Endothelial cell of umbilical vein (primary cell): Measurements from ENCODE around the gene TBC1D17. TPM values are rescaled to one million over a fixed set of nuclear protein-coding genes. Genes with fewer than 3 reads are reported as not detected.

Experiments
- BruUV-seq: library from RNA; stranded (reverse); fragments of 400-500 nt; replicated peaks from 2 replicates; lab custom pipeline; 2021; lab: Mats Ljungman, UMichigan
- CTCF ChIA-PET: fragments of 300-600, 350-600 bp; sonication (Branson Sonifier 250); formaldehyde crosslinking; loops from one replicate; lab custom pipeline; 2021; ENCODE audit warnings: antibody characterized with exemption, inconsistent platforms; lab: Charles Lee
- POLR2A ChIA-PET: fragments of 300-600, 350-600 bp; sonication (Branson Sonifier 250); formaldehyde crosslinking; loops from one replicate; lab custom pipeline; 2021; ENCODE audit warnings: antibody characterized with exemption, inconsistent platforms; lab: Charles Lee
- DNase-seq: peaks from one replicate; pipeline ENCODE4 v3.0.0-alpha.2; 2011; ENCODE audit warnings: low read depth, low spot score
- FAIRE-seq: peaks from 2 replicates; lab custom pipeline; 2011; peaks lifted over from hg19 to GRCh38; lab: Jason Lieb, UNC
- H2AFZ ChIP-seq: 2 replicates; pipeline ENCODE4 v1.6.0; 2012; ENCODE audit warnings: low read depth, low read length, control low read depth, inconsistent platforms
- H3K27ac ChIP-seq: 2 replicates; pipeline ENCODE4 v1.5.1; 2011; ENCODE audit warnings: low read depth, mild to moderate bottlenecking, control low read depth, low read length, moderate library complexity; ENCODE audit not compliant: insufficient read depth
- H3K27me3 ChIP-seq, 2 experiments: 2 replicates each; pipeline versions ENCODE4 v1.6.0 to v1.6.1; 2011; ENCODE audit warnings: low read length in 2 of 2, mixed read lengths in 1 of 2; ENCODE audit not compliant: control insufficient read depth in 2 of 2, insufficient read depth in 2 of 2
- H3K36me3 ChIP-seq, 2 experiments: 2 replicates in 1 of 2; 3 replicates in 1 of 2; pipeline ENCODE4 v1.5.1; 2011; ENCODE audit warnings: low read length in 2 of 2, mild to moderate bottlenecking in 1 of 2, moderate library complexity in 1 of 2; ENCODE audit not compliant: control insufficient read depth in 2 of 2, insufficient read depth in 2 of 2; ENCODE audit errors: extremely low read depth in 1 of 2
- H3K4me1 ChIP-seq: 3 replicates; pipeline ENCODE4 v1.5.1; 2011; ENCODE audit warnings: mild to moderate bottlenecking, low read length; ENCODE audit not compliant: control insufficient read depth, insufficient read depth; ENCODE audit errors: extremely low read depth
- H3K4me2 ChIP-seq: 2 replicates; pipeline ENCODE4 v1.6.1; 2011; ENCODE audit warnings: low read length, control low read depth, mixed read lengths; ENCODE audit not compliant: insufficient read depth
- H3K4me3 ChIP-seq, 3 experiments: fragments of 200-600 bp in 1 of 3; sonication (generic), shearing (Covaris generic) in 1 of 3; replicated peaks in 1 of 3; 2 replicates each; pipeline ENCODE4 v1.5.1; 2011 to 2016; ENCODE audit warnings: control low read depth in 3 of 3, low read length in 3 of 3, mild to moderate bottlenecking in 2 of 3, inconsistent platforms in 1 of 3, low read depth in 1 of 3, moderate library complexity in 1 of 3; ENCODE audit not compliant: insufficient read depth in 1 of 3
- H3K79me2 ChIP-seq: 2 replicates; pipeline ENCODE4 v1.6.0; 2012; ENCODE audit warnings: low read length, inconsistent platforms; ENCODE audit not compliant: control insufficient read depth, insufficient read depth
- H3K9ac ChIP-seq: replicated peaks from 2 replicates; pipeline ENCODE3; 2011; ENCODE audit warnings: low read length, control low read depth; ENCODE audit not compliant: insufficient read depth; ENCODE audit errors: extremely low read depth
- H3K9me1 ChIP-seq: replicated peaks from 3 replicates; pipeline ENCODE4 v1.6.0; 2011; ENCODE audit warnings: mild to moderate bottlenecking, low read length; ENCODE audit not compliant: control insufficient read depth, insufficient read depth; ENCODE audit errors: extremely low read depth
- H3K9me3 ChIP-seq: replicated peaks from 2 replicates; pipeline ENCODE4 v1.5.1; 2012; ENCODE audit warnings: low read length, inconsistent platforms; ENCODE audit not compliant: control insufficient read depth, insufficient read depth
- H4K20me1 ChIP-seq: replicated peaks from 2 replicates; pipeline ENCODE3; 2011; ENCODE audit warnings: mild to moderate bottlenecking, low read length; ENCODE audit not compliant: control insufficient read depth, insufficient read depth; ENCODE audit errors: extremely low read depth
- CTCF ChIP-seq, 2 donors: IDR thresholded peaks; 1 replicate in 1 of 2; 2 replicates in 1 of 2; pipeline ENCODE4 v1.5.1; 2011; ENCODE audit warnings: low read length in 2 of 2, mild to moderate bottlenecking in 2 of 2, moderate library complexity in 2 of 2, control low read depth in 1 of 2, inconsistent platforms in 1 of 2, low read depth in 1 of 2; ENCODE audit not compliant: insufficient read depth in 1 of 2; ENCODE audit errors: extremely low read depth in 1 of 2
- EZH2 ChIP-seq: IDR thresholded peaks from 2 replicates; pipeline ENCODE4 v1.6.1; 2012; ENCODE audit warnings: borderline replicate concordance, low read depth, mild to moderate bottlenecking, moderate library complexity, low read length, inconsistent platforms; ENCODE audit not compliant: severe bottlenecking
- FOS ChIP-seq: IDR thresholded peaks from 2 replicates; pipeline ENCODE4 v1.6.1; 2011; ENCODE audit warnings: mild to moderate bottlenecking, low read length, moderate library complexity, borderline replicate concordance; ENCODE audit not compliant: insufficient read depth
- GATA2 ChIP-seq: IDR thresholded peaks from 2 replicates; pipeline ENCODE4 v1.7.0; 2011; ENCODE audit warnings: low read depth, mild to moderate bottlenecking, moderate library complexity, mixed read lengths, low read length; ENCODE audit not compliant: insufficient read length, insufficient read depth
- JUN ChIP-seq: IDR thresholded peaks from 2 replicates; pipeline ENCODE4 v1.6.1; 2011; ENCODE audit warnings: borderline replicate concordance, low read depth; ENCODE audit not compliant: insufficient read length, insufficient read depth
- MAX ChIP-seq: IDR thresholded peaks from 2 replicates; pipeline ENCODE4 v1.6.1; 2011; ENCODE audit not compliant: insufficient read depth, insufficient read length
- MYC ChIP-seq: IDR thresholded peaks from one replicate; pipeline ENCODE4 v1.6.1; 2011; ENCODE audit warnings: mild to moderate bottlenecking, low read depth, low read length
- POLR2A ChIP-seq: IDR thresholded peaks from 2 replicates; pipeline ENCODE4 v1.6.1; 2012; ENCODE audit warnings: low read depth, mild to moderate bottlenecking, control low read depth, low read length
- POLR2AphosphoS5 ChIP-seq: IDR thresholded peaks from 2 replicates; pipeline ENCODE4 v1.6.1; 2012; ENCODE audit warnings: low read depth, mild to moderate bottlenecking, control low read depth, low read length, moderate library complexity; ENCODE audit not compliant: insufficient read depth
- dilution Hi-C: fragments of 300-500 bp; cut with MboI; formaldehyde crosslinking; loops from one replicate; pipeline ENCODE4 v1.15.0; 2019; ENCODE audit warnings: low sequenced_read_pairs; ENCODE audit not compliant: extremely low pct_ligation_motif_present
- intact Hi-C: fragments of 100-400 bp; cut with micrococcal nuclease; formaldehyde crosslinking; loops from one replicate; pipeline ENCODE4 v1.10.0; 2022
- polyA plus RNA-seq, 4 experiments: library from polyadenylated mRNA; depleted of rRNA in 3 of 4; stranded (reverse) in 3 of 4; unstranded in 1 of 4; fragments of >200 nt; gene quantifications; 2 replicates each; pipeline versions ENCODE4 v1.2.1 to v1.2.3, GENCODE V29; 2011 to 2012; ENCODE audit warnings: missing spikeins in 1 of 4
- total RNA-seq: library from RNA; stranded (reverse); gene quantifications from 2 replicates; pipeline ENCODE4 v1.2.3, GENCODE V29; 2021

The TBC1D17 gene
- total and polyA plus RNA-seq, 2 donors (not counting 3 experiments of a cell fraction or from before 2014, with no cell fraction given): 34.2 to 39.3 TPM

GRCh38 chr19:49925486-49925885, 48.0 kb downstream of the TBC1D17 start:
- H4K20me1 ChIP-seq: no peaks in the 10 kb centered on the region
- POLR2A ChIA-PET: no interaction called here
- BruUV-seq: no TSS peak

More at GRCh38 chr19:49925486-49925885, 48.0 kb downstream of the TBC1D17 start:
- H3K9ac ChIP-seq: no peak overlapping the region
- CTCF ChIA-PET: no interaction called here
- dilution Hi-C loops: no loop called here
- H3K27me3 ChIP-seq: no peaks in the 10 kb centered on the region
- H3K4me1 ChIP-seq: peaks cover 10% of the 10 kb centered on the region
- no peak overlapping the region for H3K27ac ChIP-seq
- H3K9me1 ChIP-seq: no peaks in the 10 kb centered on the region
- H3K4me2 ChIP-seq: no peak overlapping the region
- H3K36me3 ChIP-seq: peaks cover 6 to 25% of the 10 kb centered on the region in 2 experiments
- TF ChIP-seq JUN: no peak
- no peak for TF ChIP-seq FOS
- no peak for TF ChIP-seq GATA2
- no peak for TF ChIP-seq EZH2
- TF ChIP-seq MYC: no peak
- TF ChIP-seq POLR2AphosphoS5: no peak
- TF ChIP-seq POLR2A: no peak
- no peak for TF ChIP-seq MAX
- TF ChIP-seq CTCF (IDR thresholded peaks at IDR 0.05; ENCODE audit: extremely low read depth in 1 of 2, insufficient read depth in 1 of 2, low read depth in 1 of 2, low read length in 2 of 2): no peak
- H3K79me2 ChIP-seq: peaks cover 82% of the 10 kb centered on the region
- H3K9me3 ChIP-seq: no peaks in the 10 kb centered on the region
- DNase-seq (no peak), FAIRE-seq (peak; percentile 55)
- H2AFZ ChIP-seq: no peak overlapping the region
- no peak overlapping the region for H3K4me3 ChIP-seq
- intact Hi-C loops: no loop called here
